GM18499 (cell line): ENCODE results near the gene SCN5A.

Source experiments
- ATAC-seq: cut with Tn5 transposase; IDR thresholded peaks from one replicate; pipeline ENCODE4 v1.9.1; 2021; ENCODE audit warnings: moderate number of reproducible peaks; ENCODE audit not compliant: insufficient read depth, unreplicated experiment

SCN5A gene

DNA sequence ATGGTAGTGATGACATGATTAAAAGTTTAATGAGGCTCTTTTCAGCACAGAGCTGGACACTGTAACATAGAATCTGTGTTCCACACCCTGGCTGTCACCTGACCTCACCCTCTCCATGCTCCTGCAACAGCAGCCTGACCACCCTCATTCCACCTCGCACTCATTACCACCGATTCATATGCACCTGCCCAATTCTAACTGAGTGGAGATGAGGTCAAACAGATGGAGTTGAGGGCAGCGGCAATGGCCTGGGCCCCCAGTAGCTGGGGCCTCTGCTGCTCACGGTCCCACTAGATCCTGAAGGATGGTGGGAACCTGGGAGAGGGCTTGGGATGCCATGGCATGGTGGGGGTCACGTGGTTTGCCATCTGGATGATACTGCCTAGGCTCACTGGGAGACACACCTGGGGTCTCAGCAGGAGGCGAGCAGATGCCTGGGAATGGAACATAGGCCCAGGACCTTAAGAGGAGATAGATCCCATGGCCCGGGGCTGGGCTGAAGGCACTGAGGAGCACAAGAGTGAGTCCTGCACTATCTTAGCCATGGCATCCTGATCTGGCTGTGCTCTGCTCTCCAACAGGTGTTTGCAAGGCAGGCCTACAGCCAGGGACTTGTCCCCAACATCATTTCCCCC is 1.3 kb downstream of the SCN5A start:
- ATAC-seq: no peak

DNA sequence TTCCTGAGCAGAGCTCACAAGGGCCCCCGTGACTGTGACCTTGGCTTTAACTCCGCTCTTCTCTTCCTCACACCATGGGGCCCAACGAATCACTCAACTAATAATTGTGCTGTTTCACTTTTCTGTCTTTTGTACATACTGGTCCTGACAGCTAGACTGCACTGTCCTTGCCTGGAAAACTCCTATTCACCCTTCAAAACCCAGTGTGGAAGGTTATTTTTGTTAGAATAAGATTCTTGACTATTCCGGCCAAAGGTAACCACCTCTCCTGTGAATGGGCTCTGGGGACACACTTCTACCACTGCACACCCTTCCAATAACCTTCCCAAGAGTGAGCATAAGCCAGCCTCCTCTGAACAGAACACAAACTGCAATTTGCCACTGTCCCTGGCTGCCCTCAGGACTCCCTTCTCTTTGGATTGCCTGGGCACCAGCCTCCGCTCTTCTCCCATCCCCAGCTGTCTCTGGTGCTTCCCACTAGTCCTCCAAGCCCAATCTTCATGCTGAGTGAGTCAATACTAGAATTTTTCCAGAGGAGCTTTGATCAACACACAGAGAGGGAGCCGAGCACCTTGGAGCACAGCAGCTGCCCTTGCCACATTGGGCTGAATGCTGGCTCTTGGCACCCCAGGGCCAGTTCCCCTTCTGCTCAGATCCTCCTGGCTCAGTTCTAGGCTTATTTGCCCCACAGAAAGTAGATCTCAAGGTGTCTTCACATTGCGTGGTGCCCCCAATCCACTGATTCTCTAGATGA is 2.1 kb downstream of the SCN5A start:
- no peak for ATAC-seq

DNA sequence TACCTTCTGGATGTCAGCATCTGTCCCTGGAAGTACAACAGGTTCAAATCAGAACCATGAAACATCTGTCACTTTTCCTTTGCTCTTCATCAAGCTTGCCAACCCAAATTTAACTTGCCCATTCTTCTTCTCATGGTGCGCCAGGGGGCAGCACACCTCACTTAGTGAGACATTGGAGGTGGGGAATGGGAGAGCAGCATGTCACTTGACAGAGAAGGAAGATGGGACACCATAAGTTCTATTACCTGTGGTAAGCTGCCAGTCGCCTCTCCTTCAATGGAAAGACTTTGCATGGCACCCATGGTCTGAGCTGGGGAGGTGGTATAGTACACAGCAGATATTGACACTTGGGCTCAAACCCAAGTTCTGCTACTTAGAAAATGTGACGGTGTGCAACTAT is 2.9 kb downstream of the SCN5A start:
- ATAC-seq: no peak

DNA sequence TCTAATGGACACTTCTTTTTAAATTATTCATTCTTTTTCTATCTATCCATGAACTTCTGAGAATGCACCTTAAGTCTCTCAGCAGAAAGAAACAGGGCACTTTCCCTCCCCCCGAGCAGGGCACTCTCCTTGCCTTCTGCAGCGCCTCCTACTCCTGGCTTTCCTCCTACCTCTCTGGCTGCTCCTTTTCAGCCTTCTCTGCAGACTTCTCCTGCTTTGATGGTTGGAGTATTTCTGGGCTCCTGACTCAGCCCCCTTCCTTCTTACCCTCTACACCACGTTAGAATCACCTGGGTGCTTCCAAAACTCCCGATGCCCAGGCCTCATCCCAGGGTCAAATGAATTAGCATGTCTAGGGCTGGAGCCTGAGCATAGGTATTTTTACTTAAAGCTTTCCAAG is 3.4 kb downstream of the SCN5A start:
- no peak for ATAC-seq

- ATAC-seq: no peak
Observed at GRCh38 chr3:38645601-38646000, 3.9 kb downstream of the SCN5A start.

DNA sequence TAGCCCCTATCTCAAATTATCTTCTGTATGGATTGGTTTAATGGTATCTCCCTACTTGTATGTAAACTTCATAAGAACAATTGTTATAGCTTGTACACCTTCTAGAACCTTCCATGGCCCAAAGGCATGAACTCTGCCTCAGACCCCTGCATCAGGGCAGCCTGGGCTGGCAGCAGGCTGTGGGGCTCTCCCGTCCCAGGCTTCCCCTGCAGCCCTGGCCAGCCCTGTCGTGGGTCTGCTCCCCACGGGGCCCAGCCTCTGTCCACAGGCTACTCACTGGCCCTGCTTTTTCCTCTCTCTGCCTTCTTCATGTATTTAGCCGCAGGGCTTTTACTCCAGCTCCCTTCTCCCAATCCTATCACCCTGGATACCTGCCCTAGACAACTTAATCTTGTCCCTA is 4.4 kb downstream of the SCN5A start:
- no peak for ATAC-seq

DNA sequence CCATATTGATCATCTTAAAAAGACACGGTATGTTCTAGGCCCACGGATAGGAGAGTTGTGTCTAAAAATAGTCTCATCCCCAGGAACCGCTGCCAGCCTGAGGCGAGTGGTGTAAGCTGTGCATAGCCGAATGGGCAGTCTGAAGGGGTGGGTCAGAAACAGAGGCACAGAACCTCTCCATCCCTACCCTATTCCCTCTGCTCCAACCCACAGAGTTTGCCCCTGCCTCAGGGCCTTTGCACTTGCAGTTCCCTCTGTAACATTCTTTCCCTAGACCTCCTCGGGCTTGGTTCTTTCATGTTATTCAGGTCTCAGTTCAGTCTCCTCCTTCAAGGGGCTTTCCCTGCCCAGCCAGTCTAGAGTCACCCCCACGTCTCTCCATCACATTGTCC is 4.8 kb downstream of the SCN5A start:
- no peak for ATAC-seq

- ATAC-seq: no peak
Observed at GRCh38 chr3:38644016-38644661, 5.3 kb downstream of the SCN5A start.

DNA sequence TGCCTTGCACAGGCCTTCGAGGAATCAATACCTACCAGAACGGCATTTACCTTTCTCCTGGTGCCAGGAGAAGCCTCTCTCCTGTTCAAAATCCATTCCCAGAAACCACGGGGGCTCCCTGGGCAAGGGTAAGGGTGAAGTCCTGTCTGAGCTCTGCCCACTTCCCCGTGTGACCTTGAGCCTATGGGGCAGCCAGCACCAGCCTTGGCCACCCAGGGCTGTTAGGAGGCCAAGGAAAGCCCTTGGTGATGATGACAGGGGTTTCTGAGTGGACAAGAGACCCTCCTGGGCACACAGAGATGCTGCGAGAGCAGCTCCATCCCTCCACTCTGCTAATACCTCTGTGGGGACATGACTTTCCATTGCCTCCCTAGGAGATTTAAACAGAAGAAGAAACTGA is 5.9 kb downstream of the SCN5A start:
- no peak for ATAC-seq

DNA sequence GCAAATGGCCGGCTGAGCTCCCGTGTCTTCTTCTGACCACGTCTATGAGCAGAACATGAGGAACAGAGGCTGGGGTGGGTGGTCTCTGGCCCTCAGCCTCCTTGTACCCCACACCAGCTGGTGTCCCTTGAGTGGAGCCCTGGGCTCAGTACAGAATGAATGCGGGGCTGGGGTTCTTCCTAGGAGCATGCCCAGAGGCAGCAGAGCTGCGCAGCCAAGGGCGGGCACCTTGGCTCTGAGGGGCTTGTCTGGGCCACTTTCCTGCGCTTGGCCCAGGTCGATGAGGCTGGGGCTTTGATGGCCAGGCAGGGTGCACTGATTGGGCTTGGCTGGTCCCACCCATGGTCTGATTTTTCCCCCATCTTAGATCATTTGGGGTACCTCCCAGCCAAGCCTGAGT is 6.4 kb downstream of the SCN5A start:
- ATAC-seq: no peak

DNA sequence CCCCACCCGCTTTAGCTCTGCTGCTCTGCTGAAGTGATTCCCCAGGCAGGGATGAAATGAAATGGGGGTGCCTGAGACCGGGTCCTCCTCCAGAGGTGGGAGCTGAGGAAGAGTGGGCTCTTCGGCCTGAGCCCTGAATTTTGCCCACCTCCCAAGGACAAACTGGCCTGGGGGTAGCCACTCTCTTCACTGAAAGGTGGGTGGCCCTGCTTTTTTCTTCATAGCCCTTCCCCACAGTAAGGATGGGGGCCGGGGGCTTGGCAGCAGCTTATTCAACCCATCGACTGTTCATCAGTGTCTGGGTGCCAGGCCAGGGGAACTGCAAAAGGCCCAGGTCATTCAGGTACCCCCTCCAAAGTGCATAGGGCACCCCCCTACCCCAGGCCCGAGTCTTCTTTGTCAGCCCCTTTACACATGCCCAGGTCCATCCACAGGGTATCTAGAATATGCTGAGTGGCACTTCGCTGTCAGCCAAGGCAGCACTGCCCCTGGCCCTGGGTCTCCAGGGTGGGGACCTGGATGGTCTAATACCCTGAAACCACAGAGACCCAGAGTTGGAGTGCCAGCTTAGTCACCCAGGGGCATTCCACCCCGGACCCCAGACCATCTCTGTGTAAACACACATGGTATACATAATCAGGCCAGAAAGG is 7.9 kb downstream of the SCN5A start:
- no peak for ATAC-seq

DNA sequence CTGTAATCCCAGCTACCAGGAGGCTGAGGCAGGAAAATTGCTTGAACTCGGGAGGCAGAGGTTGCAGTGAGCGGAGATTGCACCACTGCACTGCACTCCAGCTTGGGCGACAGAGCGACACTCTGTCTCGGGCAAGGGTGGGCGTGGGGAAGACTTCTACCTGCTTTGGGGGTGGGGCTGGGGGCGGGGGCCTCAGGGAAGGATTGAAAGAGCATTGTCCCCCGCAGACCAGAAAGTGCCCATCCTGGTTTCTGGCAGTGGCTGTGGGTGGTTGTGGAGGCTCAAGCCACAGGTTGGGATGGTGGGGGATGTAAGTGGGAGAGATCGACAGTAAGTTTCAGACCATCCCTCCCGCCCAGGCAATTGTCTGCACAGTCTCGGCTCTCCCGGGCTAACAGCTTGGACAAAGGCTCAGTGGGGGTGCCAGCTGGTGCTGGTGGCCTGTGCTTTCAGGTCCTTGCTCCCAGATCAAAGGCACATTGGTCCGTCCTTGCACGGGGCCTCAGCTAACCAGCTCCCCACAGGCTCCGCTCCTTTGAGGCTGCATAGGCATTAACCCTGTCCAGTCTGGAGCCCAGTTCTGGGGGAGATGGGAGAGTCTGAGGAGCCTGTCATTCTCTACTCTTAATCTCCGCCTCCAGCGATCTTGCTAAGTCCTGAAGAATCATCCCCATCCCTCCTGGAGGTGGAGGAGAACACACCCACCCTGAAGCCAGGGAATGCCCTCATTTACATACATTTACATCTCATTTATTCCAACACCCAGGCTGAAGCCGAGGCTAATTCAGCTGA is 8.6 kb downstream of the SCN5A start:
- ATAC-seq: no peak

DNA sequence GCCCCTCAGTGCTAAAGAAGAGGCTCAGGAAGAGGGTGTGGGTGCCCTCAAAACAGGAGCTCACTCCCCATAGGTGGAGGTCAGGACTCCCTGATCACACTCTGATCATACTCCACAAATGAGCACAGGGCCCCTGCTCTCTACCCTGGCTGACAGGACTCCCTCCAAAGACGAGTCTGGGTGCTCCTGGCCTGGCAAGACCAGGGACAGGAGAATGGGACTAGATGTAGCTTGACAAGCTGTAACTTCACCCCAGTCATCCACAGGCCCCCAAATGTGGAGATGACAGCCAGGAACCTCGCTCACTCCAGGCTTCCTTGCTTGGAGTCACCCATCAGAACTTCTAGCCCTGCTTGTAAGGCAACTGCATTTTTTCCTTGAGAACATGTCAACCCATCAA is 11.1 kb downstream of the SCN5A start:
- no peak for ATAC-seq

DNA sequence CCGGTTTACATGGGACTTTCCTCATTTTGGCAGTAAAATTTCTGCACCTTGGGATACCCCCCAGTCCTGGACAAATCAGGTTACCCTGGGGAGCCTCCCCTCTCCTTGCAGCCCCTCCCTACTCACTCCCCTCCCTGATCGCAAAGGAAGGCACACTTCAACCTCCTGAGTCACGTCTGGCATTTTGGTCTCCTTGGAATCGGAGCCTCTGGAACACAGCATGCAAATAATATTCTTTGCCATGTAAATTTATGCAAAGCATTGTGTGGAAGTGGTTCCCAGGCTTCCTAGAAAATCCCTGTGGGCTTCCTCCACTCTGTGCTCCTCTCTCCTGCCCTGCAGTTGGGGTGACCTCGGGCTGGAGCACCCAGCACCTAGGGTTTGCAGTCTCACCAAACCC is 11.6 kb downstream of the SCN5A start:
- no peak for ATAC-seq

DNA sequence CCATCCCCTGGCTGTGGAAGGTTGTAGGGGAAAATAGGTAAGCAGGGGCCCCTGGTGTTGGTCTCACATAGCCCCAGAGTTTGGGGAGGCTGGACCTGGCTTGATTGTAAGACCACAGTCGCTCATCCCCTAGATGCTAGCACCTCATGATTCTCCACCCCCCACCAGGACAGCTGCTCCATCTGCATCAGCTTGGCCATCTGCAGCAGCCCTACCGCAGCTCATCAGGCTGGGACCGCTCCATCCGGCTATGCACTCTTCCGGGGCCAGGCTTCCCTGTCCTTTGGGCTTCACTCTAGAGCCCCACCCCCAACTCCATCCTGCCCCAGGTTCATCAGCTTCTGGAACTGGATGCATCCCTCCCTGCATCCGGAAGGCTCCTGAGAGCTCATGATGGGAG is 12.6 kb downstream of the SCN5A start:
- ATAC-seq: no peak

- ATAC-seq: no peak
Observed at GRCh38 chr3:38636464-38636863, 13.0 kb downstream of the SCN5A start.

DNA sequence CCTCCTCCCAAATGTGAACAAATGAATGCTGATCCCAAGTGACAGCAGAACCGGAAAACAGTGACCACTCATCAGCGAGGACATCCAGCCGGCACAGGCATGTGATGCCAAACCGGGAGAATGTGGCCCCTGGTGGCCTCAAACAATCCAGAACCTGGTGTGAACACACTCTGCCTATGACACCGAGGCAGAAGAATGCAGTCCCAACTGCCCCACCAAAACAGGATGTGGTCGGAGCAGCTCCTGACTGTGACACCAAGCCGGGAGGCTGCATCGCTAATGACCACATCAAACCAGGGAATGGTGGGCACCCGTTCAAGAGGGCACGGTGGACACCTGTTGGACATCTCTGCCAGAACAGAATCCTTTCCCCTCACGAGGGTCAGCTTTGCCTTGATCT is 15.4 kb downstream of the SCN5A start:
- ATAC-seq: no peak

DNA sequence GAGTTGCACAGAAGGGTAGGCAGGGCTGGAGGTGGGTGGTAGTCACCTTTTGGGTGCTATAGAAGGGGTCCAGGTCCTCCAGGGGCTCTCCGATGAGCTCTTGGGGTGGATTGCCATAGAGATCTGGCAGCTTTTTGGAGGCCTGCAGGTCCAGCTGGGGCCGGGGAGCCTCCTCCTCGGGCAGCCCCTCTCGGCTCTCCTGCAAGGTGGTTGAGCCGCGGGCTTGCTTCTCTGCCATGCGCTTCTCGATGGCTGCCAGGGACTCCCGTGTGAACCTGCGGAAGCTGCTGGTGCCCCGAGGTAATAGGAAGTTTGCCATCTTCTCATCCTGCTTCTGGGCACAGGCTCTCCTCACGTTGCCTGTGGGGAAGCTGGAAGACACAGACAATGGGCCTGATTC is 16.5 kb downstream of the SCN5A start:
- ATAC-seq: no peak

GRCh38 chr3:38630606-38631005 is 18.9 kb downstream of the SCN5A start:
- no peak for ATAC-seq

DNA sequence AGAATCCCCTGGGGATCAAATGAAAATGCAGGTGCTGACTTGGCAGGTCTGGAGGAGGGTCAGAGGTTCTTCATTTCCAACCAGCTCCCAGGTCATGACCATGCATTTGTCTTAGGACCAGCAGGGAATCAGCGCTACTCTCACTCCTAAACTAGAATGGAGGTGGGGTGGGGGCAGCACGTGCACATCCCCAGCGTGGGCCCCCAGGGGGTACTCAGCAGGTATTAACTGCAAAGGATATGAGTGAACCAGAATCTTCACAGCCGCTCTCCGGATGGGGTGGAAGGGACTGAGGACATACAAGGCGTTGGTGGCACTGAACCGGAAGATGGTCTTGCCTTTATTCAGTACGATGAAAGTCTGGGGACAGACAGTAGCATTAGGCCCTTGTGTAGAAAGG is 19.4 kb downstream of the SCN5A start:
- no peak for ATAC-seq

GRCh38 chr3:38628835-38629234 is 20.7 kb downstream of the SCN5A start:
- no peak for ATAC-seq
